CD4-positive, alpha-beta T cell treated with Interferon alpha-2 for 1 hour (primary cell): ENCODE measurements around the gene PTH2R.
"Not testable (repeated sequence)": the region's sequence is repeated elsewhere in the genome, so short reads cannot be mapped to it uniquely, and the experiment has no call there.

ENCODE experiments used
- DNase-seq, 2 donors: peaks; one replicate each; pipeline ENCODE4 v3.0.0-alpha.2; 2020 to 2022

PTH2R gene, protein sequence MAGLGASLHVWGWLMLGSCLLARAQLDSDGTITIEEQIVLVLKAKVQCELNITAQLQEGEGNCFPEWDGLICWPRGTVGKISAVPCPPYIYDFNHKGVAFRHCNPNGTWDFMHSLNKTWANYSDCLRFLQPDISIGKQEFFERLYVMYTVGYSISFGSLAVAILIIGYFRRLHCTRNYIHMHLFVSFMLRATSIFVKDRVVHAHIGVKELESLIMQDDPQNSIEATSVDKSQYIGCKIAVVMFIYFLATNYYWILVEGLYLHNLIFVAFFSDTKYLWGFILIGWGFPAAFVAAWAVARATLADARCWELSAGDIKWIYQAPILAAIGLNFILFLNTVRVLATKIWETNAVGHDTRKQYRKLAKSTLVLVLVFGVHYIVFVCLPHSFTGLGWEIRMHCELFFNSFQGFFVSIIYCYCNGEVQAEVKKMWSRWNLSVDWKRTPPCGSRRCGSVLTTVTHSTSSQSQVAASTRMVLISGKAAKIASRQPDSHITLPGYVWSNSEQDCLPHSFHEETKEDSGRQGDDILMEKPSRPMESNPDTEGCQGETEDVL

DNA sequence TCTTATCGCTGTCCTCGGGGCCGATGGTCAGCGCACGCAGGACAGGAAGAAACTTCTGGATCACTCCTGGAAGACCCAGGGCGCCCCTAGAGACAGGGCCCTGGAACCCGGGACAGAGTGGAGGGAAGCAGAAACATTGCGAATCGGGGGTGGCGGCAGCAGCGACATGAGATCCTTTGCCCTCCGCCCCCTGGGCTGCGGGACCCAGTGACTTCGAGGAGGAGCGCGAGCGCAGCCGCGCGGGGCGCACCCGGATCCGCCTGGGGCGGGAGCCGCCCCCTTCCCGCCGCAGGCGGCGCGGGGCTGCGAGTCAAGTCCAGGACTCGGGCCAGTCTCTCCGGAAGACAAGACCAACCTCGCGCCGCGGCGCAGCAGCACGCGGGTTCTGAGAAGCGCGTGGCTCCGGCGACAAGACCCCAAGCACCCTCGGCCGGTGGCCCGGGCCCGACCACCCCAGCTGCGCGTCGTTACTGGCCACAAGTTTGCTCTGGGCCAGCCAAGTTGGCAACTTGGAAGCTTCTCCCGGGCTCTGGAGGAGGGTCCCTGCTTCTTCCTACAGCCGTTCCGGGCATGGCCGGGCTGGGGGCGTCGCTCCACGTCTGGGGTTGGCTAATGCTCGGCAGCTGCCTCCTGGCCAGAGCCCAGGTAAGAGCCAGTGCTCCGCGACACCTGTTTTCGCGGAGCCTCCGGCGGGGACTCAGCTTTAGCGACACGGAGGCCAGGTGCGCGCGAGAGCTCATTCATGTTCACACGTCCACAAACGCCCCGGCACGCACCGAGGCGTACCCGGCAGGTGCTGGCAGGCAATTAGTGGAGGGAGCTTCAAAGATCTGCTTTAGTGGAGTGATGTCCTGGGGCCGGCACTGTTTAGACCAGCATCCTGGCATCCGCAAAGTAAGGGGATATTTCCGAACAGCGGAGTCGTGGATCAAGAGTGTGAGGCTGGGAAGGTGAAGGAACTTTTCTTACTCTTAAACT is at the start of gene PTH2R:
TSS of gene PTH2R (plus strand) at position 319 of the 978 bp plus-strand sequence. CDS start at position 571, 252 bp downstream.
- DNase-seq: no peak

DNA sequence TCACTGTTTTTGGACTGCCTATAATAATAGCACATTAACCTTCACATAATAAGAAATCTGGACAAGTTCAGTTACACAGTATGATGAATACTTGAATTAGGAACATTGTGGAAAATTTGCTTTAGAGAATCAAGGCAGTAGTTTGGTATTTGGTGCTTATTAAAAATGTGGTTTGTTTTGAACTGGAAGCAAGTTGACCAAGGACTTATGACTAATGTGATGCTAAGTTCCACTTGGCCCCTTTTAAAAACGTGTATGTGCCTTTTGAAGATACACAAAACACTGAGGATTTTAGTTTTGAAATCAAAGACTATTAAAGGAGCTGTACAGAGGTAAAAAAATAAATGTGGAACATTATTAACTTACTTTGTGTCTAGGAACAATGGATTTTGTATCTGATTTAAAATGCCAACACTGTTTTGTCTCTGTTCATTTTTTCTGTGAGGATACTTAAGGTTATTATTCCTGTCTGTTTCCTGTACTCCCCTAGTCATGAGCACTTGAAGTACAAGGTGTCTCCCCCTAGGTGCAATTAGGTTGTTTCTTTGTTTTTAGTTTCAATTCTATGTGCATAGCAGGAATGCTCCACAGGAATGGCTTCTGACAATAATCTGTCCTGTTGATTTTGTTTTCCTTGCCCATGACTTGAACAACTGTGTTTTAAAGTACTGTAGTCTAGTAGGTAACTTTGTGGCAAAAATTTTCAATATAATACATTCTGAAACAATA is 49.6 kb upstream of the PTH2R start:
- no peak for DNase-seq

DNA sequence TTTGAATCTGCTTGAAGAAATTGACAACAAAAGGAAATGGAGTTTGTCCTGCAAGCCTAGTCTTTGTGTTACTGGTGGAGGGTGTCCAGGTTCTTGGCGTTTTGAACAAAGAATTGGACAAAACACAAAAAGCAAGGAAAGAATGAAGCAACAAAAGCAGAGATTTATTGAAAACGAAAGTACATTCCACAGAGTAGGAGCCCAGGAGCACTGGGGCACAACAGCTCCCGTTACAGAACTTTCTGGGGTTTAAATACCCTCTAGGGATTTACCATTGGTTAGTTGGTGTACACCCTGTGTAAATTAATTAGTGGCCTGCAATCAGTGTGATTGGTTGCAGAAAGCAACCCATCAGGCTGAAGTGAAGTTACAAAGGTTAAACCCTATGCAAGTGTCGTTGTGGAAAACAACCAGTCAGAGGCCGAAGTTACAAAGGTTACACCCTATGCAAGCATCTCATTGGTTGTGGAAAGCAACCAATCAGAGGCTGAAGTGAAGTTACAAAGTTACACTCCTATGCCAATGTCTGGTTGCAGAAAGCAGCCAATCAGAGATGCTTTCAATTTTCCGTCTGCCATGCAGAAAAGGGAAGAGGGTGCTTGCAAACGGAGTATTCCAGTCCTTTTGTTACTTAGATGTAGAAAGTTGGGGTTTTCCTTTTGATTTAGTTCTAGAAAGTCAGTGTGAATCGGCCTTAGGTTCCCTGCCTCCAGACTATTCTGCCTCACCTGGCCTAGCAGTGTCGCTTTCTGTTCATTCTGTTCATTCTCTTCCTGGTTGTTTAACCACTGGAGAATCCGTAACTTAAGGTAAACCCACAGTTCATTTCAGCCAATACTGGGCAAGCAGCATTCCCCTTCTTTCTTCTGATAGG is 47.6 kb upstream of the PTH2R start:
- DNase-seq: no peak

DNA sequence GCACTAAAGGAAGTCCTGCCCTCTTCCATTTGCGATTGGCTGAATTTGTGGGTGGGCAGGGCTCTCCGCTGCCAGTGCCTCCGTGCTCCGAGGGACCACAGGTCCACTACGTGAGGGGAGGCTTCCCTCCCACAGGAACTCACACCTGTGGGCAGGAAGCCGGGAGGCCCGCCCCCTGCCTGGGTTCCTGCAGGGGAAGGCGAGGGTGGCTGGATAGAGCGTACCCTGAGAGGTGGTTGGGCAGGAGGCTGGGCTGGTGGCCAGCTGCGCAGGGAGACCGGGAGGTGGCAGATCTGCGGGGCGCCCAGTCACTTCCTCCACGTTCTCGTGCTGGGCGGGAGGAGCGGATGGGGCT is 47.0 kb upstream of the PTH2R start:
- peak; percentile 12 to 29 for DNase-seq

DNA sequence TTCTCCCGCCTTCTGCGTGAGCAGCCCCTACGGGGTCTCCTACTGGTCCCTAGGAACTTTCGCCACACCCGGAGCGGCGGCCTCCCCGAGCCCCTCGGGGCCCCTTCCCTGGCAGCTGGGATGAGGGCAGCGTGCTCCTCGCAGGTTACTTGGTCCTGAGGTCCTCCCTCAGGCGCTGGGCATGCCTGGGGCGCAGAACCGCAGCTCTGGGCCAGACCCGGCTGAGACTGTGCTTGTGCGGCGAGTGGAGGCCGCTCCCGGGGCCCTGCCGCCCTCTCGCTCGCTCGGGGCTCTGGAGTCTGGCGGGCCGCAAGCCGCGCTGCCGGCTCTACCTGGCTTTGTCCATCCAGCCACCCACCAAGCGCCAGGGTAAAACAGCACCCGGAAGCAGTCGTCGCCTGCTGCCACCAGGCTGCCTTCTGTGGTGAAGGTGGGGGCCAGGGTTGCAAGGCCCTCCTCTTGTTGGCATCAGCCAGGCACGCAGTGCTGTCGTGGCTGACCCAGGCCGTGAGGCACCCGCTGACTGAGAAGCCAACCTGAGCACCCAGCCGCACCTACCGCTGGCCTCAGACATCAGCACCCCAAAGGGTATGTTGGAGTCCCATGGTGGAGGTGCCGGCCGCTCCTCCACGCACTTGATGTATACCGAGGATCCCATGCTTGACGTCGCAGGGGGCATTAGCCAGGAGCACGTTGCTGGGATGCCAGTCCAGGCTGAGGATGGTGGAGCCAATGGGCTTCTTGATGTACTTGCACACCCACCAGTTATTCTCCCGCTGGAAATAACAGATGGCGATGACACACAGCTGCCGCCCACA is 46.1 kb upstream of the PTH2R start:
- no peak for DNase-seq

DNA sequence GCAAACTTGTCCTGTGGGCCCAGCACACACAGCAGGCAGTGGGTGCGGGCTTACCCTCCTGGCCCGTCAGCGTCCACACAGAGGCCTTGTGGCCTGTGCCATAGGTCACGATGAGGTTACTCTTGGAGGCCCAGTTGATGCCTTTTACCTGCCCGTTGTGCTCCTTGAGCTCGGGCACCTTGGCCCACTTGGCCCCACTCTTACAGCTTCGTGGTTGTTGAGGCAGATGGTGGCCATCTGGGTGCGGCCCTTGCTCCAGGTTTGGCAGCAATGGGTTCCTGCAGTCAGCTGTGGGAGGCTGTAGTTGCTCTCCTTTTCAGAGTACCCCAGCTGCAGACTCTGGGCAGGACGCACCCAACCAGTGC is 45.5 kb upstream of the PTH2R start:
- DNase-seq: no peak

DNA sequence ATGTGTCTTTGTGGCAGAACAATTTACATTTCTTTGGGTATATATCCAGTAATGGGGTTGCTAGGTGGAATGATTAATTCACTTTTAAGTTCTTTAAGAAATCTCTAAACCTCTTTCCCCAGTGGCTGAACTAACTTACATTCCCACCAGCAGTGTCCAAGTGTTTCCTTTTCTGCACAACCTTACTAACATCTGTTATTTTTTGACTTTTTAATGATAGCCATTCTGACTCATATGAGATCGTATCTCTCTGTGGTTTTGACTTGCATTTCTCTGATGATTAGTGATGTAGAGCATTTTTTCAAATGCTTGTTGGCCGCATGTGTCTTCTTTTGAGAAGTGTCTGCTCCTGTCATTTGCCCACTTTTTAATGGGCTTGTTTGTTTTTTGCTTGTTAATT is 43.1 kb upstream of the PTH2R start:
- no peak for DNase-seq

DNA sequence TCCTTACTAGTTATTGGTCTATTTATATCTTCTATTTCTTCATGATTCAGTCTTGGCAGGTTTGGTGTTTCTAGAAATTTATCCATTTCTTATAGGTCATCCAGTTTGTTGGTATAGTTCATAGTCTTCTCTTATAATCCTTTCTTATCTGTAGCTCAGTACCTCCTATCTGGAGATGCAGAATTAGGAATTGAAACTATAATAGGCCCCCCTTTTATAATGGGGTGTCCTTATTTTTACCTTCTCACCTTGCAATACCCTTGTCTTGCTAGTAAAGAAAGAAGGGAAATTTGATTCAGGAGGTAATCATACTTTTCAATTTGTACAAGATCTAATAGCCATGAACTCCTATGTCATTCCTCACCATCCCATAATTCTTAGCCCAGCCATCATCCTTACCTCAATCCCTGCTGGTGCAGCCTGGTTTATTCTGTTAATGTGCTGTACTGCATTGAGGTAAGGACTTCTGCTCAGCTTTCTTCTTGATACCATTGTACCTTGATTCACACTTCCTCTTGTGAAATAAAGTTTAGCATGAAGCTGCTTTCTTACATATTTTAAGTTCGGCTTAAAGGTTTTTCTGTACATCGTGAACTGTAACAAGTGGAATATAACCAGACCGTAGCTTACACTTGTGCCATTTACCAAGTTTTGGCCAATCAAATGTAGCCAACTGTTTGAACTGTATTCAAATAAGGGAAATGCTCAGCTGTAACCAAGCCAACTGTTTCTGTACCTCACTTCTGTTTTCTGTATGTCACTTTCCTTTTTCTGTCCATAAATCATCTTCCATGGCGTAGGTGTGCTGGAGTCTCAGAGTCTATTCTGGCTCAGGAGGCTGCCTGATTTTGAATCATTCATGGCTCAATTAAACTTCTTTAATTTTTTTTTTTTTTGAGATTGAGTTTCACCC is 40.1 kb upstream of the PTH2R start:
- no peak for DNase-seq

DNA sequence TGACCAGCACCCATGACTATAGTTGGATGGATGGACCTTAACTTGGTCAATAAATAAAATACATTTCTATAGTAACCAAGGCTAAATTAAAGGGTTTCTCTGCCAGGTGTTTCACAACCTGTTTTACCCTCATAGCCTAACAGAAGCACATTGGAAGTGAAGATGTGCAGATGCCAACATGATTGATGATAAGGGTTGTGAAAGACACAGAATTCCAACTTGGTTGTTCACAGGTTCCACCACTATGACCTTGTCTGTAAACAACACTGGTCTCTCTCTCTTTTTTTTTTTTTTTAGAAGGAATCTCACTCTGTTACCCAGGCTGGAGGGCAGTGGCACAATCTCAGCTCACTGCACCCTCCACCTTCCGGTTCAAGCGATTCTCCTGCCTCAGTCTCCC is 37.5 kb upstream of the PTH2R start:
- no peak for DNase-seq

DNA sequence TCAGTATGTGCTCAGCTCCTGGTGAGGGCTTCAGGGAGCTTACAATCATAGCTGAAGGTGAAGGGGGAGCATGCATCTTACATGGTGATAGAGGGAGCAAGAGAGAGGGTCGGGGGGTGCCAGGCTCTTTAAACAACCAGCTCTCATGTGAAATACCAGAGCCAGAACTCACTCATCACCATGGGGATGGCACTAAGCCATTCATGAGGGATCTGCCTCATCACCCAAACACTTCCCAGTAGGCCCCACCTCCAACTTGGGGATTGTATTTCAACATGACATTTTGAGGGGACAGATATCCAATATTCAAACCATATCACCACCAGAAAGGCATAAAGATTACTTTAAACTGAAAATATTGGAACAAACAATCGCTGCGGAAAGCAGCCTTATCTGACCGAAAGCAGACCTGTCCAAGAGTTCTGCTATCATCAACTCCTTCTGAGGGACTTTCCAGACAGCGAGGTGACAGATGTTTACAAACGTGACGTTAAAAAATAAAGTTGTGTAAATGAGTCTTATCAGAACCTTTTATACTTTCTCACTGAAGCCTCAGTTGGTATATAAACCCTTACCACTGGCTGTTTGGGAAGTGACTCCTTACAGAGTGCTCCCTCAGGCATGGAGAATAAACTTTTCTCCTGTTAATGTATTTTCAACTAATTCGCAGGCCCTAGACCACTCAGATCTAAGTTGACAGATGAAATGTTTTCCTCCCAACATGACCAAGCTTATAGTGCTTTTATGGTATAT is 35.5 kb upstream of the PTH2R start:
- no peak for DNase-seq

DNA sequence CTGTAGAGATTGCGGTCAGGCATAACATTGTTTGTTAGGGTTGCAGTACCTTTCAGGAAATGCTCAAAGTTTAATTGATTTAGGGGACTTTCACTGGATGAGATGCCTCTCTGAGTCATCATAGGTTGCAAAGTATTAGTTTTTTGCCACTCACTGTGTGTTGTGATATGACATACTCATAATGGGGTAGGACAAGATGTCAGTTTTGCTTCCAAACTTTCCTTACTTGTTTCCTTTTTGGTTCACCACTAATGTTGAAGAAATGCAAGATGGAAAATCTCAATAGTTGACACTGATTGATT is 35.0 kb upstream of the PTH2R start:
- DNase-seq: no peak

DNA sequence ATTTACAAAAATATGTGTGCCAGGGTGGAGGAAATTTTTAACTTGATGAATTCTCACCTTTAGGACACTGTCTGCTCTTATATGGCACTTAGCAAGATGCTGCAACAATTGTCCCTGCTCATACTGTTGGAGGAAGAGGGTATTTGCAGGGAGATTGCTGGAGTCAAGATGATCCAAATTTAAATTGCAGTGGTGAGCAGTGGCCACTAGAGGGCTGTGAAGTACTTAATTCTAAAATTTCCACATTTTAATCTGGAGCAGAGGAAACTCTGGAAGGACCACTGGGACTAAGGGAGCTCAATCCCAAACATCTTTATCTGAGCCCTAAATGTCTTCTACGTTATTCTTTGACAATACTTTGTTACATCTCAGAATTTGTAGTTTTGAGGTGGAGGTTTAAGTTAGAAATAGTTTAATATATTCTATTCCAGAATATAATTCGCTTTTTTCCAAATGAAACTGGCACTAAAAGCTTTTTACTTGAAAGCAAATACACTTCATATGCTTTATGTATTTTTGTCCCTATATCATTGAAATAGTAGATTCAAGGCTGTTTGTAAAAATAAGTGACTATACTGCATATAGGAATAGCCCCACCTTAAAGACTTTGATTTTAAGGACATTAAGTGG is 33.0 kb upstream of the PTH2R start:
- peak in 1 of 2 donors; percentile 39 for DNase-seq

DNA sequence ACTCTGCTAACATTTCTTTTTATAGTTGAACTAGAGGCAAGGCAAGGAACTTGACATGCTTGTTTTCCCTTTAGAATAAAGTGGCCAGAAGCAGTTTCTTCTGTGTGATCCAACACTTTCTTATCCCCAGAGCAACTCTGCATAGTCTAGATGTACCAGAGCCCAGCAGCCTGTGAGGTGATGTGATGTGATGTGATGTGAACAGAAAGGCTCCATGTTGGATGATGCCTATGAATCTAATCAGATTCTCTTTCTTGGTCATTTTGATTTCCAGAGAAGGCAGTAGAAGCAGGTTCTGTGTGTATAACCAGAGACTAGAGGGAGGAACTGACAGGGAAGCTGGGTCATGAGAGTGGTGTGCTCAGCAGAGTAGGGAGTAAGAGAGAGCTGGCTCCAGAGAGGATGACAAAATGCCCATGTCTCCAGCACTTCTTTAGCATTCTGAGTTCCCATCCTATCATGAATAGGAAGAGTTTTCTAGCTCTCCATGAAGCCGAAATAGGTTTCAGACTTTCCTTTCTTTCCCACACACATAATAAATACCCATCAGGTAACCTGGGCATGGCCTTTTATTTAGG is 31.0 kb upstream of the PTH2R start:
- no peak for DNase-seq

DNA sequence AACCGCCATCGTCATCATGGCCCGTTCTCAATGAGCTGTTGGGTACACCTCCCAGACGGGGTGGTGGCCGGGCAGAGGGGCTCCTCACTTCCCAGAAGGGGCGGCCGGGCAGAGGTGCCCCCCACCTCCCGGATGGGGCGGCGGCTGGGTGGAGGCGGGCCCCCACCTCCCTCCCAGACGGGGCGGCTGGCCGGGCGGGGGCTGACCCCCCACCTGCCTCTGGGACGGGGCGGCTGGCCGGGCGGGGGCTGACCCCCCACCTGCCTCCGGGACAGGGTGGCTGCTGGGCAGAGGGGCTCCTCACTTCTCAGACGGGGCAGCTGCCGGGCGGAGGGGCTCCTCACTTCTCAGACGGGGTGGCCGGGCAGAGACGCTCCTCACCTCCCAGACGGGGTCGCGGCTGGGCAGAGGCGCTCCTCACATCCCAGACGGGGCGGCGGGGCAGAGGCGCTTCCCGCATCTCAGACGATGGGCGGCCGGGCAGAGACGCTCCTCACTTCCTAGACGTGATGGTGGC is 29.2 kb upstream of the PTH2R start:
- DNase-seq: not testable (repeated sequence)

DNA sequence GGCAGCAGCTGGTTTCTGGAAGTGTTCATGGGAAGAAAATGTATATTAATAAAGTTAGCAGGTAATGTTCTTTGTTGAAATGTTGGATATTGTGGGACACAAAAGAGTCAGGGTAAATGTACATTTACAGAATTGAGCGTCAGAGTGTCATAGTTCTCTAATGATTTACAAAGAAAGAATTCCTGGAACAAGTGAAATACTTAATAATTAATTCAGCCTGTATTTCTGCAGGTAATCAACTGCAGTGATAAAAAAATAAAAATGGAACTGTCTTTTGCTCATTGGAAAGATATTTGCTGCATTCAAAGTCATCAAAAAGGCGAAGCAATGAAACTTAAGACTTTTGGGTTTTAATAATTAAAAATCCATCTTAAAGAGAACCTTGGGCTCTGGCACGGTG is 27.4 kb upstream of the PTH2R start:
- DNase-seq: no peak

DNA sequence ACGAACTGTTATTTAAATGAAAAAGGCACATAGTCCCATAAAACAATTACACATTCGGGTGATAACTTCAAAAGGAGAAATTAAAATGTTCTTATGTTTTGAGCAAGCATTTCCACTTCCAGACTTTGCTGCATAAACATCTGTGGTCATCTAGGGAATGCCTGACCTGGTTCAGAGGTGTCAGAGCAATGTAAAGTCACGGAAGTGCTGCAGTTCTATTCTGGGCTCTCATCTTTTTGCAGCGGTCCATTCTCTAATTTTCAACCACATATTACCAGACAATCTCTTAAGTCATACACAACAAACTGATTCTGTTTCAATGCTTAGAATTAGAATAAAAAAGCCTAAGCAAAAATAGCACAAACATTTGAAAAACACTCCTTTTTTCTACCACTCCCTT is 22.0 kb upstream of the PTH2R start:
- no peak for DNase-seq

DNA sequence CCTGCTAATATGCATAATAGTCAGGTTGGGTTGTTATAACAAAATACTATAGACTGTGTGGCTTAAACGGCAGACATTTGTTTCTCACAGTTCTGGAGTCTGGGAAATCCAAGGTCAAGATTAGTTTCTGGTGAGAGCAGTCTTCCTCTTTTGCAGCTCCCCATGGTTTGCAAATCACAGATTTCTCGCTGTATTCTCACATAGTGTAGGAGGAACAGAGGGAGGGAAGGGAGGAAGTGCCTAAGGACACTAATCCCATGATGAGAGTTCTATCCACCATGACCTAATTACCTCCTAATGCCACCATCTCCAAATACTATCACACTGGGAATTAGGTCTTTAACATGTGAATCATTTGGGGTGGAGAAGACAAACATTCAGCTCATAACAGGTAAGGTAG is 20.1 kb upstream of the PTH2R start:
- no peak for DNase-seq

DNA sequence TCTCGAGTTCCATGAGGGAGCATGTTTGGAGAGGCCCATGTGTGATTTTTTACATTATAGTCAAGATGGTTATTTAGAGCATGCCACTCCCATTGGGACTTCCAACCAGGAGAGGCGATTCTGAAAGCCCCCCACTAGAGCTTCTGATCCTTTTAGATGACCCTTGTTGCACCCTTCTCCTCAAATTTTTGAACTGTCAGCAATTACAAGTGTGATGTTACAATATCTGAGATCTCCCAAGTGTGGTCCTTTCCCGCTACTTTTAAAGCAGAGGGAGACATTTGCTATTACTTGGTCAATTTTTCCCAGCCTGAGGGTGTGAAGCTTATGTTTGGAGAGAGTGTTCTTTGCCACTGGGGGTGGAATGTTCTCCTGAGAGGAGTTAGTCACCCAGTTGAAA is 16.7 kb upstream of the PTH2R start:
- no peak for DNase-seq
